Fibroblast of villous mesenchyme (primary cell): Measurements from ENCODE around the gene POLR2H. TPM values are rescaled to one million over a fixed set of nuclear protein-coding genes. Genes with fewer than 3 reads are reported as not detected.

Source experiments
- DNase-seq: peaks from one replicate; pipeline ENCODE4 v3.0.0-alpha.2; 2010; ENCODE audit warnings: low read depth
- H3K4me3 ChIP-seq: 2 replicates; pipeline ENCODE4 v1.5.1; 2011; ENCODE audit warnings: low read depth, mild to moderate bottlenecking, low read length
- total RNA-seq: library from RNA; depleted of rRNA; stranded (reverse); fragments of >200 nt; gene quantifications from 2 replicates; pipeline ENCODE4 v1.2.3, GENCODE V29; 2012
- TF ChIP-seq, protein P1 (sequence below): IDR thresholded peaks from 2 replicates; pipeline ENCODE4 v1.5.1; 2012; ENCODE audit warnings: low read depth, mild to moderate bottlenecking, low read length; ENCODE audit not compliant: insufficient read depth

POLR2H gene
- total RNA-seq, 1 donor = 61.3 TPM

- TF ChIP-seq, protein P1, sequence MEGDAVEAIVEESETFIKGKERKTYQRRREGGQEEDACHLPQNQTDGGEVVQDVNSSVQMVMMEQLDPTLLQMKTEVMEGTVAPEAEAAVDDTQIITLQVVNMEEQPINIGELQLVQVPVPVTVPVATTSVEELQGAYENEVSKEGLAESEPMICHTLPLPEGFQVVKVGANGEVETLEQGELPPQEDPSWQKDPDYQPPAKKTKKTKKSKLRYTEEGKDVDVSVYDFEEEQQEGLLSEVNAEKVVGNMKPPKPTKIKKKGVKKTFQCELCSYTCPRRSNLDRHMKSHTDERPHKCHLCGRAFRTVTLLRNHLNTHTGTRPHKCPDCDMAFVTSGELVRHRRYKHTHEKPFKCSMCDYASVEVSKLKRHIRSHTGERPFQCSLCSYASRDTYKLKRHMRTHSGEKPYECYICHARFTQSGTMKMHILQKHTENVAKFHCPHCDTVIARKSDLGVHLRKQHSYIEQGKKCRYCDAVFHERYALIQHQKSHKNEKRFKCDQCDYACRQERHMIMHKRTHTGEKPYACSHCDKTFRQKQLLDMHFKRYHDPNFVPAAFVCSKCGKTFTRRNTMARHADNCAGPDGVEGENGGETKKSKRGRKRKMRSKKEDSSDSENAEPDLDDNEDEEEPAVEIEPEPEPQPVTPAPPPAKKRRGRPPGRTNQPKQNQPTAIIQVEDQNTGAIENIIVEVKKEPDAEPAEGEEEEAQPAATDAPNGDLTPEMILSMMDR = no peak
- H3K4me3 ChIP-seq = no peak overlapping the region
- DNase-seq = peak; percentile 80
Observed at GRCh38 chr3:184399410-184399809, 37.9 kb downstream of the POLR2H start.

GRCh38 chr3:184405075-184406030 lies 43.8 kb downstream of the POLR2H start:
- no peak overlapping the region for H3K4me3 ChIP-seq
- DNase-seq = no peak
- TF ChIP-seq, protein P1 = no peak

DNA sequence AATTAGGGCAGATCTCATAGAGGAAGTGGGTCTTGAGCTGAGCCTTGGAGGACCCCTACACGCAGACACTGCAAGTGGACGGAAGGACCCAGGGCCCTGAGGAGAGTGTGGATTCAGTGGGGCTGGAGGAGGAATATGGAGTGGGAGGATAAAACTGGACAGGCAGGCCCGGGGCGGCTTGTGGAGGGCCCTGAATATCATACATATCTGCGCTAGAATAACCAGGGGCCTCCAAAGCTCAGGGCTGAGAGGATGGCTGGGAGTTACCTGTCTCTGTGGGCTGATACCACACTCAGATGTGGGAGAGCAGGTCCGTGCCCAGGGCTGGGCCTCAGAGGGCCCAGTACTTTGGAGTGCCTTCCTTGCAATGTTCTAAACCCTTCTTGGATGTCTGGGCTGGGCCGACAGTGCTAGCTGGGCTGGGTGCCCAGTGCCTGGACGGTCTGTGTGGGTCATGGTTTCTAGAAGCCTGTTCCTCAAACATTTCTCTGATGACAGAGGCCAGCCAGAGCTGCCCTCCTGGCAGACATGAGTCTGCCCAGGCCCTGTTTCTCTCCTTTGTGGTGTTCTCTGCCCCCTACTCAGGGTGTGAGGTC lies 47.9 kb downstream of the POLR2H start:
- DNase-seq = no peak
- TF ChIP-seq, protein P1 = no peak
- H3K4me3 ChIP-seq = no peak overlapping the region

GRCh38 chr3:184409946-184410500 lies 48.5 kb downstream of the POLR2H start:
- no peak overlapping the region for H3K4me3 ChIP-seq
- no peak for DNase-seq
- TF ChIP-seq, protein P1 = no peak

GRCh38 chr3:184414418-184415202 lies 53.1 kb downstream of the POLR2H start:
- TF ChIP-seq, protein P1 = no peak
- no peak for DNase-seq
- no peak overlapping the region for H3K4me3 ChIP-seq

- H3K4me3 ChIP-seq = no peak overlapping the region
- no peak for DNase-seq
- TF ChIP-seq, protein P1 = no peak
Observed at GRCh38 chr3:184415203-184415490, 53.6 kb downstream of the POLR2H start.
